Stimulated activated CD8-positive, alpha-beta memory T cell treated with anti-CD3 and anti-CD28 coated beads, Interleukin-15, amount 100 ng/mL, for 48 hours (primary cell): ENCODE data around the gene MED16.
"Not testable (repeated sequence)": the region's sequence is repeated elsewhere in the genome, so short reads cannot be mapped to it uniquely, and the experiment has no call there.

Experiments
- DNase-seq, 2 donors: peaks; one replicate each; pipeline ENCODE4 v3.0.0-alpha.2; 2020; ENCODE audit warnings: low read depth in 2 of 2

MED16 gene

GRCh38 chr19:829129-829758 is 63.7 kb downstream of the MED16 start:
- DNase-seq, result no peak

- no peak for DNase-seq
Measured at GRCh38 chr19:827710-828321, 65.2 kb downstream of the MED16 start, which contains the start of gene AZU1. AZU1 (plus strand) TSS chr19:827837; CDS start chr19:827847, 10 bp downstream.

- no peak for DNase-seq
Measured at GRCh38 chr19:827314-827709, 65.7 kb downstream of the MED16 start.

GRCh38 chr19:825897-826644 is 66.9 kb downstream of the MED16 start:
- no peak for DNase-seq

- no peak for DNase-seq
Measured at GRCh38 chr19:824885-825284, 68.1 kb downstream of the MED16 start.

GRCh38 chr19:823565-824121 is 69.3 kb downstream of the MED16 start:
- no peak for DNase-seq

GRCh38 chr19:821825-822503 is 71.0 kb downstream of the MED16 start, which contains the start of gene PLPPR3:
PLPPR3 (minus strand) TSS chr19:821955; CDS start chr19:821559, 396 bp downstream.
- DNase-seq, result no peak

- DNase-seq, result no peak
Measured at GRCh38 chr19:821231-821824, 71.7 kb downstream of the MED16 start.

- DNase-seq, result not testable (repeated sequence)
Measured at GRCh38 chr19:820212-820611, 72.8 kb downstream of the MED16 start.
